ENCODE results near the gene LINS1. TPM values are rescaled to one million over a fixed set of nuclear protein-coding genes. Genes with fewer than 3 reads are reported as not detected.

LINS1 gene
- polyA plus RNA-seq, 1 donor (not counting 4 experiments of a cell fraction or from before 2014, with no cell fraction given) = 19.4 TPM

DNA sequence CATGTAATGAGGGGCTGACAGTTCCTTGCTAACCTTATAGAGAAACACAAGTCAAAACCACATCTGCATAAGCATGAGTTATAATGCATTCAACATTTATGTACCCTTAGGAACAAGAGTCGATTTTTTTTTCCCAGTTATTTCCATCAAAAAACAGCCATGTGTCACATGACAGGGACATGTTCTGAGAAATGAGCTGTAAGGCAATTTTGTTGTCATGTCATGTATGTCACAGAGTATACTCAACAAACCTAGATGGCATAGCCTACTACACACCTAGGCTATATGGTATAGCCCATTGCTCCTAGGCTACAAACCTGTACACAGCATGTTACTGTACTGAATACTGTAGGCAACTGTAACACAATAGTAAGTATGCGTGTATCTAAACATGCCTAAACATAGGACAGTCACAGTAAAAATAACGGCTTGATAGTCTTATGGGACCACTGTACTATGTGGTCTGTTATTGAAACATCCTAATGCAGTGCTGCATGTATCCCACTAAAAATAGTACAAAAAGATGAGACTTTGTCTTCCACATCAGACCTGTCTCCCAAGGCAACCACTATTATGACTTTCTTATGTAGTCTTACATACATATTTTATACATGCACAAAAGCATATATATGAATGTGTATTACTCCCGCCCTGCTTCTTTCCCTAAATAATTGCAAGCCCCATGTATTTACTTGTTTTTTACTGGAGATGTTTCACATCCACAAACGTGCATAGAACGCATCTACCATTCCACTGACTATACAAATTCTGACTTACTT lies 34.9 kb downstream of the LINS1 start:
- no peak overlapping the region for H2AFZ ChIP-seq (ENCODE audit: control insufficient read depth, low read length)
- FAIRE-seq = no peak

DNA sequence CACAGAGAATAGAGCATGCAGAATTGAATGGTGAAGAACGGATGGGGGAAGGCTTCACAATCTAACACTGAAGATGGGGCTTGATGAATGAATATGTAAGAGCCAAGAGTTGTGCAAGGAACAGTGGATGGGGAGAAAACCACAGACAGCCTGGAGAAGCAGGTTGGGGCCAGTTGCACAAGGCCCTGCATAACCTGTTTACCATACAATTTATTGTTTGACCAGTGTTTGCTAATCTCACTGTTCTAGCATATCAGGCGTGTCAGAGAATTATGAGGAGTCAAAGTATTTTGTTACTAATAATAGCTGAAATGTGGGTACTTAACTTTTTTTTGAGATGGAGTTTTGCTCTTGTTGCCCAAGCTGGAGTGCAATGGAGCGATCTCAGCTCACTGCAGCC lies 36.4 kb downstream of the LINS1 start:
- DNase-seq (ENCODE audit: low read depth, low spot score) (no peak), FAIRE-seq (no peak)
- Histone ChIP-seq H3K79me2 (ENCODE audit: control insufficient read depth, insufficient read depth, low read length) (no peaks in the 10 kb centered on the region), H3K36me3 (ENCODE audit: control insufficient read depth in 2 of 2, extremely low read depth in 1 of 2, insufficient read depth in 2 of 2, low read length in 2 of 2) (peaks cover 3 to 5% of the 10 kb centered on the region in 2 experiments), H3K4me1 (ENCODE audit: control insufficient read depth, extremely low read depth, insufficient read depth, low read length) (peaks cover 4% of the 10 kb centered on the region), H3K27ac (ENCODE audit: control insufficient read depth, insufficient read depth, low read length) (no peak overlapping the region), H3K9me1 (ENCODE audit: control insufficient read depth, extremely low read depth, insufficient read depth, low read length) (no peaks in the 10 kb centered on the region), H4K20me1 (ENCODE audit: control insufficient read depth, extremely low read depth, insufficient read depth, low read length) (no peaks in the 10 kb centered on the region), H3K9ac (ENCODE audit: control insufficient read depth, extremely low read depth, insufficient read depth, low read length) (no peak overlapping the region), H3K4me2 (ENCODE audit: control insufficient read depth, extremely low read depth, insufficient read depth, low read depth, low read length) (no peak overlapping the region), H2AFZ (ENCODE audit: control insufficient read depth, low read length) (no peak overlapping the region), H3K27me3 (ENCODE audit: control insufficient read depth, extremely low read depth, insufficient read depth, low read length) (no peaks in the 10 kb centered on the region), H3K9me3 (ENCODE audit: control insufficient read depth, low read depth, low read length) (no peaks in the 10 kb centered on the region), H3K4me3 (ENCODE audit: control insufficient read depth in 2 of 3, extremely low read depth in 1 of 3, insufficient read depth in 2 of 3, low read depth in 1 of 3, low read length in 3 of 3) (no peak overlapping the region)
- TF ChIP-seq, protein P1, sequence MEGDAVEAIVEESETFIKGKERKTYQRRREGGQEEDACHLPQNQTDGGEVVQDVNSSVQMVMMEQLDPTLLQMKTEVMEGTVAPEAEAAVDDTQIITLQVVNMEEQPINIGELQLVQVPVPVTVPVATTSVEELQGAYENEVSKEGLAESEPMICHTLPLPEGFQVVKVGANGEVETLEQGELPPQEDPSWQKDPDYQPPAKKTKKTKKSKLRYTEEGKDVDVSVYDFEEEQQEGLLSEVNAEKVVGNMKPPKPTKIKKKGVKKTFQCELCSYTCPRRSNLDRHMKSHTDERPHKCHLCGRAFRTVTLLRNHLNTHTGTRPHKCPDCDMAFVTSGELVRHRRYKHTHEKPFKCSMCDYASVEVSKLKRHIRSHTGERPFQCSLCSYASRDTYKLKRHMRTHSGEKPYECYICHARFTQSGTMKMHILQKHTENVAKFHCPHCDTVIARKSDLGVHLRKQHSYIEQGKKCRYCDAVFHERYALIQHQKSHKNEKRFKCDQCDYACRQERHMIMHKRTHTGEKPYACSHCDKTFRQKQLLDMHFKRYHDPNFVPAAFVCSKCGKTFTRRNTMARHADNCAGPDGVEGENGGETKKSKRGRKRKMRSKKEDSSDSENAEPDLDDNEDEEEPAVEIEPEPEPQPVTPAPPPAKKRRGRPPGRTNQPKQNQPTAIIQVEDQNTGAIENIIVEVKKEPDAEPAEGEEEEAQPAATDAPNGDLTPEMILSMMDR (optimal IDR thresholded peaks at IDR 0.05 in 1 of 3, IDR thresholded peaks at IDR 0.05 in 1 of 3, conservative IDR thresholded peaks at IDR 0.05 in 1 of 3; ENCODE audit: extremely low read depth in 1 of 3, insufficient read depth in 2 of 3, low read length in 3 of 3) = no peak
- no peak for TF ChIP-seq EZH2 (IDR thresholded peaks at IDR 0.05; ENCODE audit: low read length)
- dilution Hi-C loops (cut with MboI; ENCODE audit: extremely low pct_ligation_motif_present, low sequenced_read_pairs) = no loop called here

More for the DNA sequence above, 34.9 kb downstream of the LINS1 start:
- Histone ChIP-seq H3K27ac (ENCODE audit: control insufficient read depth, insufficient read depth, low read length) (no peak overlapping the region), H4K20me1 (ENCODE audit: control insufficient read depth, extremely low read depth, insufficient read depth, low read length) (no peaks in the 10 kb centered on the region), H3K4me1 (ENCODE audit: control insufficient read depth, extremely low read depth, insufficient read depth, low read length) (peaks cover 4% of the 10 kb centered on the region), H3K36me3 (ENCODE audit: control insufficient read depth in 2 of 2, extremely low read depth in 1 of 2, insufficient read depth in 2 of 2, low read length in 2 of 2) (peaks cover 8 to 12% of the 10 kb centered on the region in 2 experiments), H3K79me2 (ENCODE audit: control insufficient read depth, insufficient read depth, low read length) (no peaks in the 10 kb centered on the region), H3K9me1 (ENCODE audit: control insufficient read depth, extremely low read depth, insufficient read depth, low read length) (no peaks in the 10 kb centered on the region), H3K4me2 (ENCODE audit: control insufficient read depth, extremely low read depth, insufficient read depth, low read depth, low read length) (no peak overlapping the region), H3K9ac (ENCODE audit: control insufficient read depth, extremely low read depth, insufficient read depth, low read length) (no peak overlapping the region), H3K4me3 (ENCODE audit: control insufficient read depth in 2 of 3, extremely low read depth in 1 of 3, insufficient read depth in 2 of 3, low read depth in 1 of 3, low read length in 3 of 3) (no peak overlapping the region), H3K9me3 (ENCODE audit: control insufficient read depth, low read depth, low read length) (no peaks in the 10 kb centered on the region), H3K27me3 (ENCODE audit: control insufficient read depth, extremely low read depth, insufficient read depth, low read length) (no peaks in the 10 kb centered on the region)
- TF ChIP-seq, protein P1 (optimal IDR thresholded peaks at IDR 0.05 in 1 of 3, IDR thresholded peaks at IDR 0.05 in 1 of 3, conservative IDR thresholded peaks at IDR 0.05 in 1 of 3; ENCODE audit: extremely low read depth in 1 of 3, insufficient read depth in 2 of 3, low read length in 3 of 3) = no peak
- TF ChIP-seq EZH2 (IDR thresholded peaks at IDR 0.05; ENCODE audit: low read length) = no peak
- DNase-seq (ENCODE audit: low read depth, low spot score) = no peak
- dilution Hi-C loops (cut with MboI; ENCODE audit: extremely low pct_ligation_motif_present, low sequenced_read_pairs) = no loop called here

Data from keratinocyte (primary cell).